ENCODE measurements around the gene OSBPL3.
"Not testable (repeated sequence)": the region's sequence is repeated elsewhere in the genome, so short reads cannot be mapped to it uniquely, and the experiment has no call there.

Gene OSBPL3

DNA sequence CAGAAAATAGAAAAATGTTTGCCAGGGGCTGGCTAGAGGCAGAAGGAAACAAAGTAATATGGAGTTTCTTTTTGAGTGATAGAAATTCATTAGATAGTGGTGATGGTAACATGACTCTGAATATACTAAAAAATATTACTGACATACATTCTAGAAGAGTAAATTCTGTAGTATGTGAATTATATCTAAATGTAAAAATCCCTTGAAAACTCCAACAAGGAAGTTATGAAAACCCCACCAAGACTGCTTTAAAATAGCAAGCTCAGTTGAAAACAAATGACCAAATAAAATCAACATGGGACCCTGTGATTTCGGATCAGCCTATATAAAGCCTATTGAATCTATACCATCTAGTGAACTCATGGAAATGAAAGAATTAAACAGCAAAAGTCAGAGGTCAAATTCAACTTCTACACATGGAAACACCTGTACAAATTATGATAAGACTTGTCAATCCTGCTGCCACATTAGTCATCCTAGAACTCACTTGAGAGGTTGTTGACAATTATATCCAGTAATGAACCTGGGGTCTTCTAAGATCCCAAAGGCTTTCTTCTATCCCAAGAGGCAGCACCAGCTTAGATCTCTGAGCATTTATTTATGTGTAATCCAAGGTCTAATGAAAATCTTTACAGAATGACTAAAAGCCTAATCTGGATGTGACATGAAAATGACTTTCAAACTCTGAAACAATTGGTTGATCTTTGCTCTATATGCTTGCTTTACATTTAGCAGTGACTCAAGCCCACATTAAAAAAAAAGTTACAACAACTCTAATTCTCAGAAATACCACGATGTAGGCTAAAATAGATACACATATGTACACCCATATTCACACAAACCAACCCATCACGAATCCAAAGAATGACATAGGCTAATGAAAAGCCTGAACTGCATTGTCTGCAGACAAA, 59.3 kb downstream of the OSBPL3 start:
- DNase-seq (ENCODE audit: low read depth, low spot score) = no peak

DNA sequence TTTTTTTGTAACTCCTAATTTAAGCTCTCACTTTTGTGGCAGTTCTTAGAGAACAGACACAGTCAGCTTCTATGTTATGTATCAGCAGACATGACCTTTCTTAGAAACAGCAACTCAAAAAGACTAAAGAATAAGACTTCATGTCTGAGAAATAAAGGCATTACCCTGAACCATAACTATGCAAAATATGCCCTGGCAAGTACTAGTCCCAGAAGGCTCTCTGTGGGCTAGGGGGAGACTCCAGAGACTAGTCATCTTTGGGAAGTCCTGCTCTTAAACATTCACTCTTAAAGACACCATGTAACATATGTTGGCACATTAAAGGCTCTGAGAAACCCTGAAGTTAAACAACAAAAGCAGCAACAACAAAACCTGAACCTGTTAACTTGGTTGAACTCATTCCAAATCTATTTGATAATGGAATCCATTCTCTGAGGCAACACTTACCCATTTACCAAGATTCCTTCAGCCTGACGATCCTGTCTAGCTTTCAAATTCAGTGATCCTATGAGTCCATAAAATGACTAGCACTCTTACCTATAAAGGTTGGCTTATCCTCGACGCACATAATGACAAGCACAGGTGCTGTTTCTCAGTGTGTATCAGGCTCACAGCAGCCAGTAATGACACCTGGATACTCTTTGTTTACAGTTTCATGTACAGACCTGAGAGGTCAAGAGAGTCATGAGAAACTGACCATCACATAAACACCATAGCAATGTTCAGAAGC, 62.3 kb downstream of the OSBPL3 start:
- DNase-seq (ENCODE audit: low read depth, low spot score) = no peak

DNA sequence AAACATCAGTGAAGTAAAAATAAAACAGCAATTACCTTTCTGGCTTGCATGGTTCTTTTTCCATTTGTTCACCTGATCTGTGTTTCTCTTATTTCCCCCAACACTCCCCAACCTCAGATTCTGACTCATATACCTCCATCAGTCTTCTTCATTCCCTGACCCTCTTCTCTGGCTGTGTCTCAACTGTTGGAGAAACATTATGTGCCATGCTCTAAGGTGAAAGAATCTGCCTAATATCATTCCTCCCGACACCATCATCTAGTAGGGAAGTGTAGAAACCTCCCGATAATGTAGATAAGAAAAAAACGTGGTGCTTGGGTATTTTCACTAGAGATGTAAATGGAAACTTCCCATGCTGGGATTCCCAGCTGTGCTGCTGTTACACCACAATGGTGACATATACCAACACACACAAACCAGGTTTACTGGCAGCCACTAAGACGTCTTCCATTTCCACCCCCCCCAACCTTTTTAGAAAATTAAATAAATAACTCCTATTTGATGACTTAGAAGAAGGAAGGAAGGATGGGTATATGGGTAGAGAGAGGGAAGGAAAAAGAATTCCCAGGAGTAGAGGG, 63.4 kb downstream of the OSBPL3 start:
- no peak for DNase-seq (ENCODE audit: low read depth, low spot score)

DNA sequence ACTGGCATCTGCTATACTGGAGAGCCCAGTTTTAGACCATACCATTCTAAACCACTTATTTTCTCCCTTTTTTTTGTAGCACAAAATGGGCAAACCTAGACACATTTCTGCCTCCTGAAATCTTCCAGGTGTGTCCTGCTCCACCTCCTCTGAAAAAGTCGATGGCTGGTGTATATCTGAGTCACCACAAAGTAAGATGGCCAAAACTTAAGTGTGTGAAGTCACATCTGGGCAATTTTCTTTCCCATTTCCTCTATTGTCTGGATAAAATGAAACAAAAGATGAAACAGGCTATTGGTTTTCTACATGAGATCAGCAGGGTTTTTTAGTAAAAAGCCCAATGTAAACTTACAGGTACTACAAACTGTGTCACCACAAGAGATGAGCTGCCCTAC, 65.5 kb downstream of the OSBPL3 start:
- DNase-seq (ENCODE audit: low read depth, low spot score) = no peak

DNA sequence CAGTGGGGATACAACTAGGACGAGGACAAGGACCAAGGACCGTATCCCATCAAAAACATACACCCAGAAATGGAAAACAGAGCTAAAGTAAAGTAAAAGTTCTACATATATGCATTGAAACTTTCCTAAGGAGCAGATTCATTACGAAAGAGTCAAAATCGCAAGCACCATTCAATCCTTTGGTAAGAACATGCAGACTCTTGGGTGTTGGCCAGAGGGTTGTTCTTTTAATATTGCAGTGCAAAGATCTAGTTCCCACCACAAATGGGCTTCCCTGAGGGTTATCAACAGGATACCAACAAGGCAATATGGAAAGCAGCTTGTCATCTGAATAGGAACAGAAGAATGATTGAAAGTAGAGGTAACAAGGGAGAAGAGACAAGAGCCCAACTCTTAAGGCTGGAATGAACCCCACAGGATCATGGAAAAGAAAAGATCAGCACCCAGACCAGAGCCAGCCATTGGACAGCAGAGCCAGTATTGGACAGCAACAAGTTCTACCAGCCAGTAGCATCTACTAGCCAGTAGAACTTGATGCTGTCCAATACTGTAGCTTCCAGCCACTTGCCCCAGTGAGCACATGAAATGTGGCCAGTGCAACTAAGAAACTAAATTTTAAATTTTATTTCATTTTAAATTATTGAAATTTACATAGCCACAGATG, 66.0 kb downstream of the OSBPL3 start:
- DNase-seq (ENCODE audit: low read depth, low spot score) = no peak

DNA sequence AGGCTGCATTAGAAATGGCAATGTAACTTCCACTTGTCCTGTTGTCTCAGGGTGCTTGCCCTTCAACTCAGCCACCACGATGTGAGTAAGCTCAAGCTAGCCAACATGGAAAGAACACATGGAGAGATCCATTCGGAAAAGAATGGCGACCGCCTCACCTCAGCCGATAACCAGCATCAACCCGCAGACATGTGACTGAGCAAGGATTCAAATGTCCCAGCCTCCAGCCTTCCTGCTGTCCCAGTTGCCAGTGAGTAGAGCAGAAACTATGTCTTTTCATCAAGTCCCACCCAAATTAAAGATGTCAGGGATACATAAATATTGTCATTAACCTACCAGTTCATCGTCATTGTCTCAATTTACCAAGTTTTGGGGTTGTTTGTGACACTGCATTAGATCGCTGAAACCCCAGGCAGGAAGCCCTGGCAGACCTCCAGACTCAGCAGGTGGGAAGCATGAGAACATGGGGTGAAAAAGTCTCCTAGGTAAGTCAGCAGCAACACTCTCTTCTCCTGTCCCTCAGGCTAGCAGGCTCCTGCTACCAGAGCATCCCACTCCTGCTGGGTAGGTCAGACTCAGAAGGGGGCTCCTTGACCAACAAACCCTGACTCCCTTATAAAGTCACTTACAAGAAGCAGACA, 67.0 kb downstream of the OSBPL3 start:
- no peak for DNase-seq (ENCODE audit: low read depth, low spot score)

DNA sequence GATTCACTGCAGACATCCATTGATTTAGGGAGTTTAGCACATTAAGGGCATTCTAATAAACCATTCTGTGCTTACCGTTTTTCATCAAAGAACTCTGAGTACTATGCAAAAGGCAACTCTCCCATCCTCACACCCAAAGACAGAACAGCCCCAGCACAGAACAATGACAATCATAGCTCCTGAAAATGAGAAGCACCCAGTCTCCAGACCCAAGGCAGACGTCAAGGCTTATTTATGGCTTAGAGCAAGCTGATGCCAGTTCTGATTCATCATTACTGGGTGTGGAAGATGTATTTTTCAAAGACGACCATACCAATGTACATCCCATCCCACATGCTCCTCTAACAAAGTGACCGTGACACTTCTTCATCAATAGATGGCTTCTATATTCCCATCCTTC, 67.6 kb downstream of the OSBPL3 start:
- DNase-seq (ENCODE audit: low read depth, low spot score) = no peak

DNA sequence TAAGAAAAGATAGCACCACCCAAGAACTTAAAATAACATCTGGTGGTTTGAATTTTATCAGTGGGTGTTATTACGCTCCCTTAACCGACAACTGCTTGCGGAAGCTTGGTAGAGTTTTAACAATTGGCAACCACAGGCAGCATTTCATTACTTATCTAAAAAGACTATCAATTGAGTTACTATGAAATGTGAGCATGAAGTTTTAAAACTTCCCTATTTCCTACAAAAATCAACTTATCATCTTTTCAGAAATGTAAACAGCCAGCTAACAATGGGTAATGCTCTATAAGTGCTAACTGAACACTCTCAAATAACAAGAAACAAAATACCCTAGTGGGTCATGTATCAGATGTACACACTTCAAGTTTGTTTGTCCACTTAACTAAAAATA, 68.8 kb downstream of the OSBPL3 start:
- no peak for DNase-seq (ENCODE audit: low read depth, low spot score)

DNA sequence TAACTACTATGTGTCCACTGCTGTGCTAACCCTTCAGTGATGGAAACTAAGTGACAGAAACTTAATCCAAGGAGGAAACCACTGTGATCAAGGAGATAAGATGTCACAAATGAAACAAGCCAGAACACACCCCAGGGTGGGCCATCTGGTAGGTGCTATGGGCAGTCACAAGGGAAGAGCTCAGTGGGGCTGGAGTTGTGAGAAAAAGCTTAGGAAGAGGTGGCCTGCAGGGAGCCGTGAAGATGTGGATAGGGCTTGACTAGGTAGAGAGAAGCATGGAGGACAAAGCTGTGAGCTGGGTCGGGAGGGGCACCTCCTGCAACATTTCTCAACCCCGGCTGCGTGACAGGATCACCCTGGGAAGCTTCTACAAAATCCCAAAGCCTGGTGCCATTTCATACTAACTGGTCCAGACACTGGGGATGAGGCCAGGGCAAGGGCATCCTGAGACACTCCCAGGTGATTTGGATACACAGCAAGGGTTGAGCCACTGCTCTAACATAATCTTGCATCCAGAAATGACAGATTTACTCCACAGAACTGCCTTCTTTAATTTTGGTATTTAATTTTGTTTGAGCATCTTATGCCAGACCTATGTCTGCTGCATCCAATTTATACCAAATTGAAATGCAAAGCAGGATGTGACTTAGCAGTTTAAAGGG, 69.3 kb downstream of the OSBPL3 start:
- no peak for DNase-seq (ENCODE audit: low read depth, low spot score)

DNA sequence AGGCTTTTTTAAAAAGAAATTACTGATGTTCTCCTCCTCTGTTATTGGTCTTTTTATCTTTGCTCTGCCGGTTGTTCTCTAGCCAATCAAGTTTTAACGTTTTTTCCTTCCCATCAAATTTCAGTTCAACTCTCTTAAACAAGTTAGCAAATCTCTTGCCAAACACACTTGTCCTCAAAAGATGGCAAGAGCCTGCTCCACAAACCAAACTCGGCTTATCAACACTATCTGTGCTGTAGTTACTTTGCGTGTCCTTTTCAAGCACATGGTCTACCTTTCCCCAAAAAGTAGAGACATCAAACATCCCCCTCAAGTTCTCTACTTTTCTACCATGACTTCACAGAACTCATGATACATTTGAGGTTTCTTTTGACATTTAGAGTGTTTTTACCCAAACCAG, 71.3 kb downstream of the OSBPL3 start:
- DNase-seq (ENCODE audit: low read depth, low spot score) = no peak

DNA sequence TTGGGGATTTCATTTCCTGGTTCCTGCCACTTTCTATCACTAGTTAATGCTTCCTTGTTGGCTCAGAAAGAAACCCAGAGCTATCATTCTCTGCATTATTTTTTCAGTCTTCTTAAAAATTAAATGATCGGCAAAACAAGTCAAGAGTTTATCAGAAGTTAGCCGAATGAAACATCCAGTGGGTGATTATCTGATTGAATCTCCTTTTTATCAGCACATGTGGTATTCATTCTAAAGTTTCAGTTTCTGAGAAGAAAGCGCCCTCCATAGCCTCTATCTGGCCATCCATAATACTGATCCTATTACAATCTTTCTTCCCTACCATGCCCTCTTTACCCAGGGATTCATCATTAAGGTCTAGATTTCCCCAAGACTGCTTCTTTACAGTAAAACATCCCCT, 71.8 kb downstream of the OSBPL3 start:
- DNase-seq (ENCODE audit: low read depth, low spot score) = no peak

DNA sequence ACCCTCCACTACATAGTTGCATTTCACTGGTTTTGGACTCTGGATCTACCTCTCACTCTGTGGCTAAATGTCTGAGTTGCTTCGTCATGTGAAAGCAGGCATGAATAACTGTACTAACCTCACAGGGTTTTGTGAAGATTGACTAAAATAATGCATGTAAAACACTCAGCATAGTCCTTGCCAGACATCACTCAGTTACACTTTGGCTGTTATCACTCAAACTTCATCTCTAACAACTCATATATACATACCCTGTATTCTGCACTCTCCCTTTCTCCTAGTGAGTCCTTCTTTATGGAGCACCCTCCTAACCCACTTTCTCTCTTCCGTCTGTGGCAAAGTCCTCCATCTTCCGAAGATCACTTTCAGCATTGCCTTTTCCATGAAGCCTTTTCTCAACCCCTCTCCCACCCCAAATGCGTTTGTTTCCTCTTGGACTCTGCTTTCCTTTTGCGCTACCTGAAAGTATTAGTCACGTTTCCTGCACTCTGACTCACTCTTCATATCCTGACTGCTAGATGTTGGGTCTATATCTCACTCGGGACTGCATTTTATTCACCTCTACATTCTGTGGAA, 72.6 kb downstream of the OSBPL3 start:
- no peak for DNase-seq (ENCODE audit: low read depth, low spot score)

DNA sequence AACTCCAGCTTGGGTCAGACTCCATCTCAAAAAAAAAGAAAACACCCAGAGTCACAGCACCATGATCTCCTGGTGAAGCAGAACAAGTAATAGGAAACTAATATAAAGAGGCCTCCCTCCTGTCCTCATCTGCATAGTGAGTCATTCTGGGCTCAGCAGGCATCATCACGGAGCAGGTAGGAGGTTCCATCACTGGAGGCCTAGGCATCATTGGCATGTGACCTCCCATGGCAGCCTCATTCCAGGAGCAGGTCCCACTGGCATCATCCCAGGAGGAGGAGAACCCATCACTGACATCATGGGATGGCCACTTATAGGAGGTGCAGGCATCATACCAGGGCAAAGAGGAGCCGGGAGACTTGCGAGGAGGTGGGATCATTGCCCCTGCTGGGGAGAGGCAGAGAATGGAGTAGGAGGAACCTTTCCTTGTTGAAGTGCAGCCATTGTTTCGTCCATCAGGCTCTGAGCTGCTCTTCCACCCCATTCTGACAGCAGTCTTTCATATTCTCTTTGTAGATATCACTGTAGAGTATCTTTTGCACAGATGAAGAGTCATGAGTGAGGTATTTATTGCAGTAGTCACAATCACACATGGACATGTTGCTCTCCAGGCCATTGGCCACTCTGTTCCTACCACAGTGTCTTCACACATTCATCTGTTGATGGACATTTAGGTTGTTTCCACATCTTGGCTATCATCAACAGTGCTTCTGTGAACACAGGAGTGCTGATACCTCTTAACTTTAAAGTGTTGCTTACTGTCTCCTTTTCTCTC, 73.8 kb downstream of the OSBPL3 start:
- no peak for DNase-seq (ENCODE audit: low read depth, low spot score)

DNA sequence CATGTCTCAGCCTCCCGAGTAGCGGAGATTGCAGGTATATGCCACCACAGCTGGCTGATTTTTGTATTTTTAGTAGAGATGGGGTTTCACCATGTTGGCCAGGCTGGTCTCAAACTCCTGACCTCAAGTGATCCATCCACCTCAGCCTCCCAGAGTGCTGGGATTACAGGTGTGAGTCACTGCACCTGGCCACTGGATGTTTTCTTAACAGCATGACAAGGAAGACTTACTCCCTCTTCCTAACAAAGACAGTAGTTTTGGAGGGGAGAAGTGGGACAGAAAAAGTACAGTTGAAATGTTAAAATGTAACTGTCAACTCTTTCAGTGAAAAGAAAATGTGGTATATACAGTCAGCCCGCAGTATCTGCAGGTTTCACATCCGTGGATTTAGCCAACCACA, 76.0 kb downstream of the OSBPL3 start:
- not testable (repeated sequence) for DNase-seq (ENCODE audit: low read depth, low spot score)

DNA sequence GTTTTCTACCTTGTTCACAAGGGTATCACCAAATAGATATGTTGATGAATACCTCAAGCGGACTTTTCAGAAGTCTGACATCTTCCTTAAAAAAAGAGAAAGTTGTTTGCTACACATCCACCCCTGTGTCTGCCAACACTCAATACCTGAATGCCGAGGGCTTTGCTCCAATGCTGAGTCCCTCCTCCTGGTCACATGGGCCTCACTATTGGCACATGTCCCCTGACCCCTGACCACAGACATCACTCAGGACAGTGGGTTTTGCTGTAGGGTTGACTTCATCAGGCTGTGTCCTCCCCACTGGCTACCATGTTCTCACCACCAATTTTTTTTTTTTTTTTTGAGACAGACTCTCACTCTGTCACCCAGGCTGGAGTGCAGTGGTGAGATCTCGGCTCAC, 76.4 kb downstream of the OSBPL3 start:
- no peak for DNase-seq (ENCODE audit: low read depth, low spot score)

DNA sequence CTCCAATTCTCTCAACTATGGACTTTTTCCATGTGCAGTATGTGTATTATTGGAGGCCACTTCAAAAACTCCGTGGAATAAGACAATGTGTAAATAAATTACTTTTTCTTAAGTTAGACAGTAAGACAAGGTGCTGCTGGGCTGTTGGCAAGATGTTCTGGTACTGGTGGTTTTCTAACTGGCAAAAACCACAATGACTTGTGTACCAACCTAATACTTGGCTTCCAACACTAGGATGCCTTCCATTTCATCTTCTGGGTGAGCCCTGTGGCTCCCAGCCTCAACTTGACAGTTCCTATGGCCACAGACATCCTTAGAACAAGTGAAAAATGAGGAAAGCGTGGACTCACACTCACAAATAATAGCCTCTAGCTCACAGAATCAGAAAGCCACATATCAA, 77.0 kb downstream of the OSBPL3 start:
- DNase-seq (ENCODE audit: low read depth, low spot score) = no peak

DNA sequence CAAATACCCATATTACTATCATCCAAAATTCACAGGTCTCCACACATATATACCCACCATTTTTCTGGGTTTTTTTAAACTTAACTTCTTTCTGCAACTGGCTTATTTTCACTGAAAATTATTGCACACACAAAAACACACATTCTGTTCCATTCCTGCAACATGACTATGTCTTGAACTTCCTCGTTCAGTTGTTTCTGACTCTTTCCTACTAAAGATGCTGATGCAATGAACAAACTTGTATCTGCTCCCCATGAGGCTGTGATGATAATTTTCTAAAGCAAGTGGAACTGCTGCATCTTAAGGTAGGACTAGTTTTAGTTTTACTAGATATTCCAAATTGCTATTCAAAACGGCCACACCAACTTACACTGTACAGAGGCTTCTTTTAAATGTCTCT, 77.7 kb downstream of the OSBPL3 start:
- DNase-seq (ENCODE audit: low read depth, low spot score) = no peak

DNA sequence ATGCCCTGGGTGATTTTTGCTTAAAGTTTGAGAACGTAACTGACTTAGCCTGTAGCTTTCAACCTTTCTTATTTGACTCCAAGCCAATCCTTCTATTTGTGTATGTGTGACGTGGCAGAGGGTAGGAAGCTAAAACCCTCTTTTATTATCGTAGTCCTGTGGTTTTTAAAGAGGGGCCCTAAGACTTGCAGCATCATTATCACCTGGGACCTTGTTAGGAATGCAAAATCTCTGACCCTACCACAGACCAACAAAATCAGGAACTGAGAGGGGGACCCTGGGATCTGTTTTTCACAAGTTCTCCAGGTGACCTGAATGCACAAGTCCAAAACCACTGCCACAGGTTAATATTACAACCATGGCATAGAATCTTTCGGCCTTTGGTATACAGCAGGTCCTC, 80.1 kb downstream of the OSBPL3 start:
- DNase-seq (ENCODE audit: low read depth, low spot score) = no peak

DNA sequence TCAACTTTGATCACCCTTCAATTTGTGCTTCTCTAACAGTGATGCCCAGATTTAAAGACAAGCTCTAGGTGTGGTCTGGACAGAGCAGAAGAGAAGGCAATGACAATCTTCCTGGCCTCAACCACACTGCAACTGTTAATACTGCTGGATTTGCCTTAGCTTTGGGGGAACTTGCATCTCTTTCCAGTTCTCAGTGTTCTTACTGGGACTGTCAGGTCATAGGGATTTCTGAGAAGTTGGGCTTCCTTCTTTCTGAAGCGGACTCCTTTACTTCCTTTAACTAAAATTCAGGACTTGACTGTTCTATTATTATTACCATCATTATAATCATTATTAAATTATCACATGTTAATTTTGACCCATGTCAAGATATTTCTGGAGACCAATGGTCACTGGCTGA, 80.8 kb downstream of the OSBPL3 start:
- DNase-seq (ENCODE audit: low read depth, low spot score) = no peak

DNA sequence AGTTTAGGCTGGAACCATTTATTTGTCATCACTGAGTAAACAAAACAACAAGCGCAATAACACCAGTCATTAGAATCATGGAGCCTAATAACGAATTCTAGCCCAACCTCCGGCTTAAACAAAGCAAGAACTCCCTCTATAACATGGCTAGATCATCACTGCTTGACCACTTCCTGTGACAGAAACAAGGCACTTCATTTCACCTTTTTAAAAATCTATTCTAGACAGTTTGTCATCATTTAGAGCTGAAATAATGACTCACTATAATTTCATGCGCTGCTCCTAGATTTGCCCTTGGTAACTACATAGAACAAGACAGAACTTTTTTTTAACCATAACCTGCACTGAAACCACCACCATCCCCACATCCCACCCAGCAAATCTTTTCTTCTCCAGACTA, 81.3 kb downstream of the OSBPL3 start:
- DNase-seq (ENCODE audit: low read depth, low spot score) = no peak
